IPS-NIHi7 (cell line): ENCODE data around the gene UPK3B.
"Not testable (repeated sequence)": the region's sequence is repeated elsewhere in the genome, so short reads cannot be mapped to it uniquely, and the experiment has no call there.

Source experiments
- DNase-seq: peaks from one replicate; pipeline ENCODE4 v3.0.0; 2012; ENCODE audit warnings: mixed read lengths; ENCODE audit errors: extremely low spot score

UPK3B gene

GRCh38 chr7:76513817-76514799, 3.8 kb downstream of the UPK3B start:
- DNase-seq = peak; percentile 7

GRCh38 chr7:76514926-76515771, 4.8 kb downstream of the UPK3B start:
- peak; percentile 8 for DNase-seq

- peak; percentile 75 for DNase-seq
These were observed 5.7 kb downstream of the UPK3B start for GRCh38 chr7:76515999-76516443.

GRCh38 chr7:76516932-76517331, 6.6 kb downstream of the UPK3B start:
- not testable (repeated sequence) for DNase-seq

- DNase-seq = not testable (repeated sequence)
These were observed 15.8 kb downstream of the UPK3B start for GRCh38 chr7:76526183-76526582.

GRCh38 chr7:76531643-76532042, 21.3 kb downstream of the UPK3B start:
- not testable (repeated sequence) for DNase-seq

- DNase-seq = not testable (repeated sequence)
These were observed 32.8 kb downstream of the UPK3B start, which contains the start of gene SPDYE16 for GRCh38 chr7:76543197-76543596. Gene SPDYE16, minus strand, starts transcription at chr7:76543297. Its CDS starts 1,838 bp downstream, at chr7:76541459.

GRCh38 chr7:76549025-76549854, 38.9 kb downstream of the UPK3B start:
- peak; percentile 72 for DNase-seq

- DNase-seq = not testable (repeated sequence)
These were observed 39.5 kb downstream of the UPK3B start for GRCh38 chr7:76549855-76550248.

- DNase-seq = not testable (repeated sequence)
These were observed 41.6 kb downstream of the UPK3B start for GRCh38 chr7:76551992-76552391.

GRCh38 chr7:76559685-76560084, 49.3 kb downstream of the UPK3B start:
- not testable (repeated sequence) for DNase-seq

- DNase-seq = not testable (repeated sequence)
These were observed 49.8 kb downstream of the UPK3B start for GRCh38 chr7:76560157-76560556.

- DNase-seq = not testable (repeated sequence)
These were observed 51.0 kb downstream of the UPK3B start for GRCh38 chr7:76561342-76561741.

GRCh38 chr7:76565001-76565400, 54.6 kb downstream of the UPK3B start:
- DNase-seq = not testable (repeated sequence)
